Dedifferentiated amniotic fluid mesenchymal stem cell (primary cell): ENCODE data around the gene CAPNS1.
A peak's percentile ranks its signal among the peaks of the same experiment; 100 is the strongest.
"Not testable (repeated sequence)": the region's sequence is repeated elsewhere in the genome, so short reads cannot be mapped to it uniquely, and the experiment has no call there.

Experiments used
- DNase-seq: peaks from one replicate; pipeline ENCODE4 v3.0.0-alpha.2; 2016; ENCODE audit errors: extremely low spot score

The CAPNS1 gene

GRCh38 chr19:36114721-36115452 lies 25.0 kb upstream of the CAPNS1 start, which contains the start of gene POLR2I:
Gene POLR2I (minus strand): TSS chr19:36114875. CDS start chr19:36114856, 19 bp downstream.
- DNase-seq = peak; percentile 100

GRCh38 chr19:36115453-36116343 lies 24.2 kb upstream of the CAPNS1 start, which contains the start of gene TBCB:
Gene TBCB (plus strand): TSS chr19:36115468. CDS start chr19:36115561, 93 bp downstream.
- no peak for DNase-seq

- no peak for DNase-seq
Observed at GRCh38 chr19:36116344-36116637, 23.6 kb upstream of the CAPNS1 start.

GRCh38 chr19:36120092-36120983 lies 19.5 kb upstream of the CAPNS1 start:
- DNase-seq = no peak

GRCh38 chr19:36120984-36121358 lies 18.9 kb upstream of the CAPNS1 start:
- DNase-seq = no peak

GRCh38 chr19:36121486-36122124 lies 18.3 kb upstream of the CAPNS1 start:
- no peak for DNase-seq

GRCh38 chr19:36125557-36125956 lies 14.3 kb upstream of the CAPNS1 start:
- no peak for DNase-seq

GRCh38 chr19:36128392-36128736 lies 11.5 kb upstream of the CAPNS1 start:
- DNase-seq = no peak

GRCh38 chr19:36131221-36131620 lies 8.6 kb upstream of the CAPNS1 start:
- not testable (repeated sequence) for DNase-seq

GRCh38 chr19:36134867-36135266 lies 5.0 kb upstream of the CAPNS1 start:
- DNase-seq = not testable (repeated sequence)

GRCh38 chr19:36136964-36137686 lies 2.7 kb upstream of the CAPNS1 start:
- peak; percentile 61 for DNase-seq

GRCh38 chr19:36139120-36139472 lies 770 bp upstream of the CAPNS1 start:
- no peak for DNase-seq

- no peak for DNase-seq
Observed at GRCh38 chr19:36140304-36141038, 605 bp downstream of the CAPNS1 start.

- peak; percentile 64 for DNase-seq
Observed at GRCh38 chr19:36141039-36141927, 1.4 kb downstream of the CAPNS1 start.

- no peak for DNase-seq
Observed at GRCh38 chr19:36142046-36142445, 2.2 kb downstream of the CAPNS1 start.

GRCh38 chr19:36142496-36142895 lies 2.6 kb downstream of the CAPNS1 start:
- DNase-seq = no peak

GRCh38 chr19:36144624-36145023 lies 4.8 kb downstream of the CAPNS1 start:
- no peak for DNase-seq

- no peak for DNase-seq
Observed at GRCh38 chr19:36149673-36150406, 10.0 kb downstream of the CAPNS1 start.

GRCh38 chr19:36150586-36150985 lies 10.7 kb downstream of the CAPNS1 start:
- no peak for DNase-seq
